H1 (cell line): ENCODE data around the gene CHST12. TPM values are rescaled to one million over a fixed set of nuclear protein-coding genes. Genes with fewer than 3 reads are reported as not detected.

Experiments
- CTCF ChIA-PET: fragments of 300-600 bp; sonication (Branson Sonifier 250); formaldehyde crosslinking; loops from one replicate; lab custom pipeline; 2021; ENCODE audit not compliant: partially characterized antibody; lab: Charles Lee
- POLR2A ChIA-PET: fragments of 300-600 bp; sonication (Branson Sonifier 250); formaldehyde crosslinking; loops from one replicate; lab custom pipeline; 2021; ENCODE audit warnings: inconsistent platforms; ENCODE audit not compliant: partially characterized antibody; lab: Charles Lee
- DNase-seq, 2 experiments: peaks; one replicate each; pipeline versions ENCODE4 v3.0.0 to v3.0.0-alpha.2; 2010 to 2022; ENCODE audit warnings: low spot score in 2 of 2, low read depth in 1 of 2, mixed read lengths in 1 of 2
- FAIRE-seq: peaks from 2 replicates; lab custom pipeline; 2011; peaks lifted over from hg19 to GRCh38; lab: Jason Lieb, UNC
- H2AFZ ChIP-seq: 2 replicates; pipeline ENCODE4 v1.8.1; 2012; ENCODE audit warnings: low read length, inconsistent platforms
- H2AK5ac ChIP-seq: 2 replicates; pipeline ENCODE4 v1.6.1; 2013; ENCODE audit warnings: low read depth, low read length
- H2BK120ac ChIP-seq: replicated peaks from 2 replicates; pipeline ENCODE3; 2013; ENCODE audit warnings: low read depth, low read length, inconsistent platforms
- H2BK12ac ChIP-seq: 2 replicates; pipeline ENCODE4 v1.6.1; 2013; ENCODE audit warnings: low read depth, low read length
- H2BK15ac ChIP-seq: 2 replicates; pipeline ENCODE4 v1.6.1; 2013; ENCODE audit warnings: low read length
- H2BK20ac ChIP-seq: 2 replicates; pipeline ENCODE4 v1.6.1; 2013; ENCODE audit warnings: low read length
- H2BK5ac ChIP-seq: 2 replicates; pipeline ENCODE4 v1.6.1; 2013; ENCODE audit warnings: low read depth, low read length
- H3K14ac ChIP-seq: 2 replicates; pipeline ENCODE4 v1.6.1; 2013; ENCODE audit warnings: inconsistent platforms; ENCODE audit not compliant: insufficient read length
- H3K18ac ChIP-seq: 2 replicates; pipeline ENCODE4 v1.6.1; 2013; ENCODE audit warnings: low read length; ENCODE audit errors: extremely low read depth
- H3K23ac ChIP-seq: 2 replicates; pipeline ENCODE4 v1.6.1; 2013; ENCODE audit warnings: inconsistent platforms; ENCODE audit not compliant: insufficient read length
- H3K23me2 ChIP-seq: 2 replicates; pipeline ENCODE4 v1.6.1; 2013; ENCODE audit warnings: low read depth, low read length
- H3K27ac ChIP-seq: 2 replicates; pipeline ENCODE4 v1.6.1; 2011; ENCODE audit warnings: low read depth, low read length, inconsistent platforms
- H3K27me3 ChIP-seq, 4 experiments: replicated peaks in 1 of 4; 1 replicate in 1 of 4; 2 replicates in 3 of 4; pipeline versions ENCODE4 v1.6.1 to v1.8.1; 2011 to 2013; ENCODE audit warnings: low read length in 3 of 4, mild to moderate bottlenecking in 3 of 4, inconsistent platforms in 2 of 4, mixed read lengths in 2 of 4, moderate library complexity in 1 of 4; ENCODE audit not compliant: control insufficient read depth in 3 of 4, insufficient read depth in 3 of 4; ENCODE audit errors: extremely low read depth in 1 of 4
- H3K36me3 ChIP-seq, 4 experiments: 2 replicates each; pipeline versions ENCODE4 v1.6.1 to v1.8.1; 2011 to 2013; ENCODE audit warnings: mild to moderate bottlenecking in 4 of 4, low read length in 3 of 4, moderate library complexity in 2 of 4, control low read depth in 1 of 4, inconsistent platforms in 1 of 4; ENCODE audit not compliant: insufficient read depth in 4 of 4, control insufficient read depth in 2 of 4
- H3K4ac ChIP-seq: replicated peaks from 2 replicates; pipeline ENCODE3; 2013; ENCODE audit warnings: low read length, low read depth, mixed read lengths, inconsistent platforms; ENCODE audit not compliant: insufficient read length
- H3K4me1 ChIP-seq, 4 experiments: replicated peaks in 1 of 4; 1 replicate in 1 of 4; 2 replicates in 3 of 4; pipeline versions ENCODE4 v1.6.1 to v1.8.1; 2011 to 2013; ENCODE audit warnings: low read length in 3 of 4, inconsistent platforms in 2 of 4, mixed read lengths in 1 of 4; ENCODE audit not compliant: insufficient read depth in 4 of 4, control insufficient read depth in 3 of 4
- H3K4me2 ChIP-seq, 2 experiments: 2 replicates each; pipeline versions ENCODE4 v1.6.1 to v1.8.1; 2011 to 2013; ENCODE audit warnings: low read depth in 2 of 2, low read length in 2 of 2, control low read depth in 1 of 2, inconsistent platforms in 1 of 2, mild to moderate bottlenecking in 1 of 2; ENCODE audit not compliant: insufficient read depth in 1 of 2
- H3K4me3 ChIP-seq, 4 experiments: fragments of 200-600, 300-600 bp in 1 of 4; sonication (generic), shearing (Covaris generic), sonication (Bioruptor Twin) in 1 of 4; 2 replicates each; pipeline versions ENCODE4 v1.5.1 to v1.8.1; 2011 to 2016; ENCODE audit warnings: low read length in 4 of 4, low read depth in 3 of 4, control low read depth in 2 of 4, inconsistent platforms in 2 of 4, mild to moderate bottlenecking in 2 of 4, mixed read lengths in 1 of 4, moderate library complexity in 1 of 4; ENCODE audit not compliant: insufficient read depth in 2 of 4; ENCODE audit errors: extremely low read depth in 1 of 4
- H3K56ac ChIP-seq: replicated peaks from 2 replicates; pipeline ENCODE3; 2013; ENCODE audit warnings: low read depth, mild to moderate bottlenecking, mixed read lengths, low read length, inconsistent platforms; ENCODE audit not compliant: insufficient read length
- H3K79me1 ChIP-seq: 2 replicates; pipeline ENCODE4 v1.6.1; 2013; ENCODE audit warnings: low read depth, low read length, control low read depth
- H3K79me2 ChIP-seq, 2 experiments: 2 replicates each; pipeline versions ENCODE4 v1.6.1 to v1.8.1; 2012 to 2013; ENCODE audit warnings: low read length in 2 of 2, mild to moderate bottlenecking in 2 of 2, inconsistent platforms in 1 of 2; ENCODE audit not compliant: insufficient read depth in 2 of 2, control insufficient read depth in 1 of 2
- H3K9ac ChIP-seq, 4 experiments: replicated peaks in 1 of 4; 1 replicate in 1 of 4; 2 replicates in 3 of 4; pipeline versions ENCODE4 v1.6.1 to v1.8.1; 2011 to 2013; ENCODE audit warnings: low read depth in 3 of 4, low read length in 3 of 4, control low read depth in 2 of 4, mild to moderate bottlenecking in 2 of 4, moderate library complexity in 2 of 4, inconsistent platforms in 1 of 4; ENCODE audit errors: extremely low read depth in 1 of 4
- H3K9me3 ChIP-seq, 2 experiments: 2 replicates each; pipeline versions ENCODE4 v1.6.1 to v1.8.1; 2012 to 2013; ENCODE audit warnings: mild to moderate bottlenecking in 2 of 2, moderate library complexity in 2 of 2, control low read depth in 1 of 2, inconsistent platforms in 1 of 2, low read depth in 1 of 2, low read length in 1 of 2, mixed read lengths in 1 of 2; ENCODE audit not compliant: insufficient read depth in 2 of 2
- H4K20me1 ChIP-seq, 2 experiments: replicated peaks in 1 of 2; 2 replicates each; pipeline versions ENCODE3 to v1.8.1; 2011 to 2013; ENCODE audit warnings: inconsistent platforms in 2 of 2, low read length in 2 of 2, mild to moderate bottlenecking in 1 of 2; ENCODE audit not compliant: insufficient read depth in 2 of 2, control insufficient read depth in 1 of 2
- H4K5ac ChIP-seq: 2 replicates; pipeline ENCODE4 v1.6.1; 2013; ENCODE audit warnings: low read length, low read depth, mixed read lengths, inconsistent platforms; ENCODE audit not compliant: insufficient read length
- H4K8ac ChIP-seq: 2 replicates; pipeline ENCODE4 v1.8.0; 2013; ENCODE audit warnings: mild to moderate bottlenecking, moderate library complexity, low read length, inconsistent platforms; ENCODE audit not compliant: insufficient read depth; ENCODE audit errors: extremely low read depth
- H4K91ac ChIP-seq: replicated peaks from 2 replicates; pipeline ENCODE3; 2013; ENCODE audit warnings: low read length, mixed read lengths, inconsistent platforms; ENCODE audit not compliant: insufficient read length
- ASH2L ChIP-seq: fragments of 200-600, 300-600 bp; sonication (generic); IDR thresholded peaks from one replicate; pipeline ENCODE4 v1.7.1; 2017; ENCODE audit warnings: low read length
- CTCF ChIP-seq, 3 experiments: IDR thresholded peaks; 1 replicate in 2 of 3; 2 replicates in 1 of 3; pipeline versions ENCODE4 v1.5.1 to v1.6.1; 2011; ENCODE audit warnings: low read length in 3 of 3, mild to moderate bottlenecking in 3 of 3, inconsistent platforms in 2 of 3, low read depth in 1 of 3, moderate library complexity in 1 of 3; ENCODE audit not compliant: insufficient read depth in 1 of 3; ENCODE audit errors: control extremely low read depth in 1 of 3
- E2F6 ChIP-seq: IDR thresholded peaks from 2 replicates; pipeline ENCODE4 v1.6.1; 2012; ENCODE audit warnings: inconsistent platforms
- EGR1 ChIP-seq: IDR thresholded peaks from 2 replicates; pipeline ENCODE4 v1.6.1; 2011; ENCODE audit warnings: low read depth, low read length, borderline replicate concordance
- PHF8 ChIP-seq: fragments of 200-600 bp; sonication (generic); conservative IDR thresholded peaks from 2 replicates; pipeline ENCODE4 v1.7.1; 2012; ENCODE audit warnings: low read depth, mild to moderate bottlenecking, inconsistent platforms, low read length, moderate library complexity
- SAP30 ChIP-seq: fragments of 300-600 bp; sonication (generic); IDR thresholded peaks from 2 replicates; pipeline ENCODE4 v1.7.1; 2012; ENCODE audit warnings: low read length, moderate library complexity, mild to moderate bottlenecking, inconsistent platforms; ENCODE audit not compliant: insufficient read depth, insufficient replicate concordance
- TAF1 ChIP-seq: IDR thresholded peaks from 2 replicates; pipeline ENCODE4 v1.6.1; 2011; ENCODE audit warnings: mild to moderate bottlenecking, low read depth, low read length
- ZNF274 ChIP-seq: IDR thresholded peaks from 2 replicates; pipeline ENCODE4 v1.7.0; 2012; ENCODE audit warnings: low read length, borderline replicate concordance; ENCODE audit errors: extremely low read depth
- WGBS, 2 experiments: shearing (Covaris generic) in 1 of 2; methylation state at CpG; one replicate each; pipeline versions ENCODE4 v1.1.6 to v1.1.7; 2013 to 2015; ENCODE audit warnings: low lambda C conversion rate in 2 of 2, mixed read lengths in 2 of 2, inconsistent platforms in 1 of 2, low coverage in 1 of 2, missing lambda C conversion rate in 1 of 2; ENCODE audit not compliant: insufficient replicate concordance in 2 of 2, insufficient coverage in 1 of 2, insufficient read length in 1 of 2; ENCODE audit errors: extremely low coverage in 1 of 2, missing lambda C conversion rate in 1 of 2; 5-methylcytosine and 5-hydroxymethylcytosine counted together
- polyA plus RNA-seq, 7 experiments: library from polyadenylated mRNA; depleted of rRNA in 3 of 7; stranded (reverse) in 5 of 7; unstranded in 2 of 7; fragments of >200 nt in 5 of 7; fragments of 200-250 nt in 2 of 7; gene quantifications; 1 replicate in 5 of 7; 2 replicates in 1 of 7; 4 replicates in 1 of 7; pipeline versions ENCODE4 v1.2.1 to v1.2.3, GENCODE V29; 2011 to 2013; ENCODE audit warnings: missing spikeins in 2 of 7, mixed read lengths in 2 of 7
- total RNA-seq: library from RNA; stranded (reverse); fragmentation: NEBNext Ultra II Directional; extraction: Animal tissue kit (Norgen Biotek cat#: 25700); gene quantifications from 2 replicates; pipeline ENCODE4 v1.2.1, GENCODE V29; 2021

CHST12 gene
- total and polyA plus RNA-seq, 2 of the 8 experiments (the other 6 are each of a cell fraction or from before 2014, with no cell fraction given): 13.4 to 24.1 TPM

- 0 out of 2 replicates have a peak overlapping the region, but pooled peaks have one; percentile 60 for H2BK5ac ChIP-seq
- H3K56ac ChIP-seq: no peak overlapping the region
- ChIA-PET CTCF (interaction anchor here (1.0 to 3.6 kb wide), 13 partner anchors 8 to 130 kb away, joined by 3 to 24 read pairs (median 4); no protein-coding TSS in a partner anchor), POLR2A (interaction anchor here (1.0 to 2.5 kb wide), 7 partner anchors 9 to 70 kb away, joined by 3 to 11 read pairs (median 4); no protein-coding TSS in a partner anchor)
- no peak overlapping the region for H3K18ac ChIP-seq
- H2BK15ac ChIP-seq: no peak overlapping the region; the same call in 1 of the 2 replicates
- no peak overlapping the region for H2AFZ ChIP-seq
- no peak overlapping the region for H3K4me2 ChIP-seq
- H4K20me1 ChIP-seq: no peaks in the 10 kb centered on the region
- no peak for DNase-seq
- peak overlapping the region; percentile 80 for H2BK120ac ChIP-seq
- no peaks in the 10 kb centered on the region; a peak in 2 of 7 replicates for H3K27me3 ChIP-seq
- H3K4me1 ChIP-seq: peaks cover 0 to 26% (median 13%) of the 10 kb centered on the region in 4 experiments; a peak in 6 of 7 replicates
- no peak overlapping the region for H3K4me3 ChIP-seq
- peak overlapping the region; percentile 63; the same call in 1 of the 2 replicates for H4K8ac ChIP-seq
- H3K79me2 ChIP-seq: no peaks in the 10 kb centered on the region
- WGBS, 2 experiments: 82% methylated on average over 14 of the region's 16 CpGs; no CpG with 5 or more reads in 1 of the 2 experiments
- H3K9ac ChIP-seq: no peak overlapping the region
- H3K36me3 ChIP-seq: no peaks in the 10 kb centered on the region
- no peak for FAIRE-seq
- no peak overlapping the region for H3K14ac ChIP-seq
- no peaks in the 10 kb centered on the region; a peak in 1 of 4 replicates for H3K9me3 ChIP-seq
- H4K91ac ChIP-seq: peak overlapping the region; percentile 94
- H2BK12ac ChIP-seq: peak overlapping the region; percentile 65; the same call in 1 of the 2 replicates
- H3K79me1 ChIP-seq: no peaks in the 10 kb centered on the region
- H3K23ac ChIP-seq: no peak overlapping the region
- peak overlapping the region; percentile 59 for H3K4ac ChIP-seq
- H2BK20ac ChIP-seq: no peak overlapping the region
- peak overlapping the region; percentile 42; the same call in 1 of the 2 replicates for H2AK5ac ChIP-seq
- H3K23me2 ChIP-seq: no peaks in the 10 kb centered on the region; the same call in 1 of the 2 replicates
- H3K27ac ChIP-seq: no peak overlapping the region
- H4K5ac ChIP-seq: no peak overlapping the region
- no peak for TF ChIP-seq PHF8
- no peak for TF ChIP-seq TAF1
- no peak for TF ChIP-seq ASH2L
- no peak for TF ChIP-seq CTCF (IDR thresholded peaks at IDR 0.05; ENCODE audit: control extremely low read depth in 1 of 3, insufficient read depth in 1 of 3, low read depth in 1 of 3, low read length in 3 of 3)
- no peak for TF ChIP-seq ZNF274
- TF ChIP-seq EGR1: no peak
- TF ChIP-seq SAP30: no peak
- no peak for TF ChIP-seq E2F6
These were observed 76.1 kb downstream of the CHST12 start for GRCh38 chr7:2479276-2480069.
